CD4-positive, alpha-beta T cell treated with Interleukin-21 for 1 hour (primary cell): ENCODE measurements around the gene C17orf78.
"Not testable (repeated sequence)": the region's sequence is repeated elsewhere in the genome, so short reads cannot be mapped to it uniquely, and the experiment has no call there.

Experiments
- DNase-seq: peaks from one replicate; pipeline ENCODE4 v3.0.0-alpha.2; 2020

The C17orf78 gene

GRCh38 chr17:37441369-37442014 lies 65.7 kb downstream of the C17orf78 start:
- DNase-seq = not testable (repeated sequence)
